Measurements from ENCODE around the gene LEKR1.

- TF ChIP-seq CTCF (IDR thresholded peaks at IDR 0.05) = no peak
- TF ChIP-seq POLR2A (IDR thresholded peaks at IDR 0.05) = no peak
Measured at GRCh38 chr3:157027861-157028745, 201.9 kb downstream of the LEKR1 start.
